Activated T-cell treated with anti-CD3 and anti-CD28 coated beads for 48 hours (primary cell): ENCODE measurements around the gene SAP30BP.
"Not testable (repeated sequence)": the region's sequence is repeated elsewhere in the genome, so short reads cannot be mapped to it uniquely, and the experiment has no call there.

Experiments used
- DNase-seq: peaks from one replicate; pipeline ENCODE4 v3.0.0-alpha.2; 2020; ENCODE audit warnings: low read depth

The SAP30BP gene

GRCh38 chr17:75633486-75634375 lies 33.4 kb upstream of the SAP30BP start:
- peak; percentile 36 for DNase-seq

- no peak for DNase-seq
Observed at GRCh38 chr17:75634376-75634740, 32.8 kb upstream of the SAP30BP start.

DNA sequence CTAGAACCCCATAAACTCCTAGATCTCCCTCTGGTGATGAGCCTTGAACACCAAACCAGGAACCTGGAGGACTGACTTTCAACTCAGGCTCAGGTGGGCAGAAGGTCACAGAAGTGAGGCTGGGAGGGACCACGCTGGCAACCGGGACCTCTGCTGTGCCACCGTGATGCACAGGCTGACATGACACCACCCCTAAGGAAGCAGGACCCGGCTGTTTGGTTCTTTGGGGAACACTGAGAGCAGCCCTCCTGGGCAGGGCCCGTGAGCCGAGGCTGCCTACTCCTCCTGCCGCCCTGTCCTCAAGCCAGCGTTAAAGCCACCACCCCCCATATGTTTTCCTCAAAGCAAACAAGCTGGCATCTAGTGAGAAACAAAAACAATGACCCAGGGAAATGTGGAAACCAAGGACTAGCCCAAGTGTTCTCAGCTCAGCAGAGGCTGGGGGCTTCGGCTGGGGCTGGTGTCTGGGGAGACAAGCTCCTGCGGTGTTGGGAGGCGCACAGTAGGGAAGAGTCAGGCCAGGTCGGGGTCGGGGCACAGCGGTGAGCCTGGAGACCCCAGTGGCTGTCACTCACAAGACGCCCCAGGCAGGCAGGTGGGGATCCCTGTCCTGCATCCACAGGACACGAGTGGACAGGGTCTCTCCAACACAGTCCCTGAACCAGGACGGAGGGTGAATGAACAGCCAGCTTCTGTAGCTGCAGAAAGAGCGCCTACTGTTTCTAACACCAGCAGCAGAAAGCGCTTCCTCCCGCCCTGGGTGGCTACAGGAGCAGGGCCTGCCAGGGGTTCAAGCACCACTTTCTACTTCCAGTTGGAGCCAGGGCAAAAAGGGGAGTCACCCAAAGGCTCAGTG lies 32.2 kb upstream of the SAP30BP start:
- DNase-seq = no peak

DNA sequence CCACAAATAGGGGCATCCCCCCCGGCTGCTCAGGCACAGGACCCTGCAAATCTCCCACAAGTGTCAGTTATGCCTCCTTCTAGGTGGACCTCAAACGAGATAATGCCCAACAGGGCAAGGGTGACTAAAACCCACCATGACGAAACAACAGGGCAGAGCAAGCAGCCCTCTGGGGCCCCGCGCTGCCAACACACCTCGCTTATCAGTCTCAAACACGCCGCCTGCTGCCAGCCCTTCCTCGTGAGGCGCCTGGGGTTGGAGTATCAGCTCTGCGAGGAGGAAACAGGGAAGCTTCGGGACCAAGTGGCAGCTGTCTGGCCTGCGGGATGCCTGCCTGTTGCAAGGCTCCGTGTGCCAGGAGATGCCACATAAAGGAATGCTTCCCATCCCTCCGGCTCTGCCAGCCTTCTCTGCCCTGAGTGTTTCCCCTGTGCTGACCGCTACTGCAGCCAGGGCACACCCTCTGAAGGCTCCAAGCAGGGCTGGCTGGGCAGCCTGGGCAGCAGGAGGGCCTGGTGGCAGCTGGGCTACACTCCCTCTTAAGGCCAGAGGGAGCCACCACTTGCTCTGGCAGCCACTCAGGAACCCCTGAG lies 31.4 kb upstream of the SAP30BP start:
- DNase-seq = no peak

- no peak for DNase-seq
Observed at GRCh38 chr17:75636381-75637142, 30.6 kb upstream of the SAP30BP start.

DNA sequence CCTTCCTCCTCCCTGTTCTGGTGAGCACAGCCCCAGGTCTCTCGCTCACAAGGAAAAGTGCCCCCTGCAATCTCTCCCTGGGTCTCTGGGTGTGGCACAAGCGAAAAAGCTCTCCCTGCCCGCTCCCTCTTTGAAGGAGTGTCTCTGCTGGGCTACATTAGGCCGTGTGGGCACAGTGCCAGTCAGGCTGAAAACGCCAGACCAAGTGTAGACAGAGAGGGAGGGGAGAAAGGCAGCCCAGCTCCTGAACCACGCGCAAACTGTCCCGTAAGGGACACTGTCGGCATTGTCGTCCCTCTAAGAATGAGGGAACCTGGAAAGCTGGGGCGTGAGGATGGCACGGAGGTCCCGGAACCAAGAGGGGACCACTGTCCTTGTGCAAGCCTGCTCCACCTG lies 30.0 kb upstream of the SAP30BP start:
- DNase-seq = no peak

DNA sequence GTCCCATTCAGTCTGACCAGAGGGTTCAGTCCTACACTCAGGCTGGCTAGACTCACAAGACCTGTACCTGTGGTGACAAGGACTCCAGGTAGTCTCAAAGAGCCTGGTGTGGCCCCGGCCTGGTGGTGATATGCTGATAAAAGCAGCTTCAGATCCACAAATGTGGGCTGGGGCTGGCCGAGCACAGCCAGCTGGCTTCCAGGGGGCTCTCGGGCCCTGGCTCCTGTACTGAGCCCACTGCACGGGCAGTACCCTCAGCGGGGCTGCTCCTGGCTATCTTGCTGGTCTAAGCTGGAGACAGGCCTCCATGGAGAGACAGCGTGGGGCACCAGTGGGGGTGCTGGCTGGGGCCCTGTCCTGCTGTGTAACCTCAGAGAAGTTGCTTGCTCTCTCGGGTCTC lies 29.6 kb upstream of the SAP30BP start:
- DNase-seq = no peak

DNA sequence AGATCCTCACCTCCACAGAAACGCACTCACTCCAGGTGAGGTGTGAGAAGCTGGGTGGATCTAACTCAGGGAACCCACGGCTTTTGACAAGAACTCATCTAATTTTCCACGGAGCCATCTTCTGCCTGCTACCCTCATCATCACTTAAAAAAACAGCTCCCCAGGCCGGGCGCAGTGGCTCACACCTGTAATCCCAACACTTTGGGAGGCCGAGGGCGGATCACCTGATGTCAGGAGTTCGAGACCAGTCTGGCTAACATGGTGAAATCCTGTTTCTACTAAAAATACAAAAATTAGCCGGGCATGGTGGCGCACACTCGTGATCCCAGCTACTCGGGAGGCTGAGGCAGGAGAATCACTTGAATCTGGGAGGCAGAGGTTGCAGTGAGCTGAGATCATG lies 29.1 kb upstream of the SAP30BP start:
- not testable (repeated sequence) for DNase-seq

DNA sequence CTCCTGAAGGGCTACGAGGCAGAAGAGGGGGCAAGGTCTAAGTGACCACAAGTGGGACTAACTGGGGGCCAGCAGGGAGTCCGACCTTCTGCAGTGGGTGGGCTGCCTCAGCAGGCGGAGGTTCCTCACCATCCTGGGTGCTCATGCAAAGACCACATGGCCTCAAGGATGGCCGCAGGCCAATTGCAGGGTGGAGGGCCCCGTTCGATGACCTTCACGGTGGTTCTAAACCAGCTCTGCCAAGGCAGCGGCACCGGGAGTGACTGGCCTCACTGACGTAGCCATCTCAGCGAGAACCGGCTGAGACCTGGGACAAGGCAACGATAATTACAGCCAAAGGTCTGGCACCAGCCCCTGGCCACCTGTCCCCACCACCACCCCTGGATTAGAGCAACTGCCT lies 28.2 kb upstream of the SAP30BP start:
- DNase-seq = no peak

GRCh38 chr17:75639327-75639726 lies 27.8 kb upstream of the SAP30BP start:
- no peak for DNase-seq

DNA sequence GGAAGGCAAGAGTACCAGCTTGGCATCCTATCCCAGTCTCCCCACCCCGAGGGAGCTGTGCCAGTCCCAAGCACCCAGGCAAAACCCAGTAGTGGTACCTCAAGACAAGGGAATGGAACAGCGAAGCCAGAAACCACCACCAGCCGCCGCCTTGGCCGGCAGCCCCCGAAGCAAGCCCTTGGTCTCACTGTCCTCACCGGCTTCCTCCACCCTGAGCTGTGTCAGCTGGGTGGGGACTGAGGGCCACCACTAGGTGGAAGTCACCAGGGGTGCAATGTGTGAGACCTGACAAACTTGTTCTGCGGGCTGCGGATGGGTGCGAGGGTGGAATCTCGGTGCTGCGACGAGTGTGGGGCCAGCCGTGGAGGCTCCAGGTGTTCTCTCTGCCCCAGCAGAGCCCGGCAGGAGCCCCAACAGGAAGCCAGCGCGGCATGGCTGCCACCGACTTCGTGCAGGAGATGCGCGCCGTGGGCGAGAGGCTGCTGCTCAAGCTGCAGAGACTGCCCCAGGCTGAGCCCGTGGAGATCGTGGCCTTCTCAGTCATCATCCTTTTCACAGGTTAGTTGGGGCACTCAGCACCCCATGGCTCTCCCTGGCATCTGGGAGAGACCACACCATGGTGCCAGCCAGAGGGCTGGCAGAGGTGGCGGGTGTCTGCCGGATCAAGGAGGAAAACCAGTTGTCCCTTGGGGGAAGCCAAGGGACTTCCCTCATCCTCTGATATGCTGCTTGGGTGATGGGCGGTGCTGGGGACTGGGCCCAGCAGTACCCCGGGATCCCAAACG lies 27.2 kb upstream of the SAP30BP start:
- DNase-seq = no peak

DNA sequence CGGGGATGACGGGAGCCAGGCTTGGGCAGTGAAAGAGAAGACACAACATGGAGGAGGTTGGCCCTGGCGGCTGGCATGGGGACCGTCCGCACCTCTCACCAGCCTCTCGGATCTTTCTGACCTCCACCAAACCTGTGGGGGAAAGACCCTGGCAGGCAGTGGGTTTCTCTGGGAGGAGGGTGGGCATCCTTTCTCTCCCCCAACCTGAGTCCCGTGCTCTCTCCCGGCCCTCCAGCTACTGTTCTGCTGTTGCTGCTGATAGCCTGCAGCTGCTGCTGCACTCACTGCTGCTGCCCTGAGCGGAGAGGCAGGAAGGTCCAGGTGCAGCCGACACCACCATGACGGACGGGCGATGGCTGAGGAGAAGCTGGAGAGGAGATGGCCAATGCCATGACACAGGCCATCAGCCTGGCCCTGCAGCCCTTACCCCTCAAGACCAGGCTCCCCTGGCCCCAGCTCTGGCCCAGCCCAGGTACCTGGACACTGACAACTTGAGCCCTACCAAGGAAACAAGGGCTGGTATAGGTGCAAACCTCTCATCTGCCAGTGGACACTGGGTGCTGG lies 26.5 kb upstream of the SAP30BP start:
- no peak for DNase-seq

- no peak for DNase-seq
Observed at GRCh38 chr17:75641343-75641742, 25.8 kb upstream of the SAP30BP start.

DNA sequence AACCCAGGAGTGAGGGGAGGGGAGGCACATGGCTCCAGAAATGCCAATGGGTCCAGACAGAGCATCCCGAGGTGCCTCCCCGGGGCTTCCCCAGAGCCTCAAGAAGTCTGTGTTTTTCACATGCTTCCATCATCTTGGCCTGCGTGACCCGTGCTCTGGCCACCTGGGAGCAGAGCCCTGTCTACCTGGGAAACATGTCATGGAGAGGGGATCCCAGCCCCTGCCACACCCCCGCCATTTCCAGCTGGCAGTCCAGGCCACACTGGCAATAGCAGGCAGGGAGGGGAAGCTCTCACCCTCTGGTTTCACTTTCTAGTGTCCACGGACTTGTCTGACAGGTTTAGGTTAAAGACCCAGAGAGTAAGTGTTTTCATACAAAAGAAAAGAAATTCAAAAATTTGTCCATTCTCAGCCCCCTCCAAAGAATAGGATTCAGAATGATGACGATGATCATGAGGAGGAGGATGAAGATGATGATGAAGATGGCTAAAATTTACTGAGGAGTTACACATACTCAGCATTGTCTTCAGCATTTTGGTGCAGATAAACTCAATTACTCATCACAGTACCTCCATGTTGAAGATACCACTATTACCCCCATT lies 24.9 kb upstream of the SAP30BP start:
- DNase-seq = no peak

DNA sequence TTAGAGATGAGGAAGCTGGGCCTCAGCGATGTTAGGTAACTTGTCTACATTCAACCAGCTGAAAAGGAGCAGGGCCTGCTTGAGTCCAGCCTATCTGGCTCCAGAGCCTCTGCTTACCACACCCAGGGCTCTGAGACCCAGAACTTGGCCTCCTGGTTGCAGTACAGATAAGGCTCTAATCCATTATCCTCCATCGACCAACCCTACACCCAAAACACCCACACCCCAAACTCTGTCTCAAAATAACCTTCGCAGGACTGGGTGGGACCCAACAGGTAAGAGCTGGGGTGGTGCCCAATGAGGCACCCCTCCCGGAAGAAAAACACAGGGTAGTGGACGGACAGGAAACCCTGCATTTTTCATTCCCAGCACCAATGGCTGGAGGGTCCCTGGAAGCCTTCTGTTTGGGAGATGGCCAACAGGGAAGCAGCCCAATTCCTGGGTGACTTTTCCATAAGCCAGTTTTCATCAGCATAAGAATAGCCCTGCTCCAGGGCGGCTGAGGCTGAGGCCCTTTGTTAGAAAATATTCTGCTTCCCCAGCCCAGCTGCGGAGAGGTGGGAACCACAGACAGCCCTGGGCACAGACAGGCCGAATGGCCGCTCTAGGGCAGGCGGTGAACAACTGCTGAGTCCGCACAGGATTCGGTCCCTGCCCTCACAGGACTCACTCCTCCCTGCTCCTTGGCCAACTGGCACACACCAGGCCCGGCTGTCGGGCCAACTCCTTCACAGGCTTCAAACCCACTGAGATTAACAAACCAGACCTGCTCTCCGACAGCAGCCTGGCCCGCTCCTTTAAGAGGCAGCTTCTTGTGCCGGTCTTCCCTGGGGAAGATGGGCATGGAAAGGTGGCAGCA lies 24.1 kb upstream of the SAP30BP start:
- no peak for DNase-seq

GRCh38 chr17:75643643-75644017 lies 23.5 kb upstream of the SAP30BP start:
- no peak for DNase-seq

DNA sequence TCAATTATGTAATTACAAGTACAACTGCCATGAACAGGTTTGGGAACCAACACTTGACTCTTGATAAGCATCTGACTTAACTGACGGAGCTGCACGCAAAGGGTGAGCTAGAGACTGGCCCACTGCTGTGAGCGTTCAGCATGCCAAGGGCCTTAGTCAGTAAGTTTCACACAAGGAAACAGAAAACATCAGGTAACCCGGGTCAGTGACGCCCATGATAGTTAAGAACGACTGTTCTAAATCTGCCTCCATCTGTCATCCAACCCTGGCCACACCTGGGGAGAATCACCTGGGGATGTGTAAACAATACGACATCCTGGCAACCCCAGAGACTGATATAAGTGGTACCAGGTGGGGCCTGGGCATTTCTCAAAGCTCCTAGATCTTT lies 21.6 kb upstream of the SAP30BP start:
- no peak for DNase-seq

GRCh38 chr17:75645889-75646637 lies 21.1 kb upstream of the SAP30BP start:
- no peak for DNase-seq

GRCh38 chr17:75646638-75646992 lies 20.5 kb upstream of the SAP30BP start:
- DNase-seq = no peak
